HepG2 (cell line): ENCODE measurements around the gene MEF2A. TPM values are rescaled to one million over a fixed set of nuclear protein-coding genes. Genes with fewer than 3 reads are reported as not detected.

Experiments used
- ATAC-seq: fragments of 200-7000 bp; cut with Tn5 transposase; 3 replicates; pipeline ENCODE4 v1.9.1; 2020; ENCODE audit warnings: mild to moderate bottlenecking, moderate library complexity
- BruUV-seq: library from RNA; stranded (reverse); fragments of 400-500 nt; replicated peaks from 2 replicates; lab custom pipeline; 2021; lab: Mats Ljungman, UMichigan
- CTCF ChIA-PET: fragments of 300-600 bp; formaldehyde crosslinking; extraction: SDS; loops from one replicate; lab custom pipeline; 2021; ENCODE audit warnings: low total read pairs, inconsistent platforms, low intra/inter-chr PET ratio; lab: Yijun Ruan, JAX
- POLR2A ChIA-PET: fragments of 350-600 bp; sonication (Branson Sonifier 250); formaldehyde crosslinking; loops from one replicate; lab custom pipeline; 2020; ENCODE audit warnings: antibody characterized with exemption, inconsistent platforms; lab: Yijun Ruan, JAX
- DNase-seq: peaks from one replicate; pipeline ENCODE4 v3.0.0-alpha.2; 2015; ENCODE audit warnings: low spot score
- FAIRE-seq: peaks from 3 replicates; lab custom pipeline; 2011; peaks lifted over from hg19 to GRCh38; lab: Jason Lieb, UNC
- H2AFZ ChIP-seq: one replicate; pipeline ENCODE4 v1.6.1; 2011; ENCODE audit warnings: low read length, inconsistent platforms
- H3K27ac ChIP-seq: fragments of 300-600 bp; 3 replicates; pipeline ENCODE4 v1.8.0; 2011; ENCODE audit warnings: mixed run types, mild to moderate bottlenecking, mixed read lengths, low read length, inconsistent platforms; ENCODE audit not compliant: insufficient read depth; ENCODE audit errors: extremely low read length
- H3K27me3 ChIP-seq, 2 experiments: fragments of 200-600 bp in 1 of 2; 2 replicates in 1 of 2; 3 replicates in 1 of 2; pipeline versions ENCODE4 v1.6.0 to v1.8.0; 2011; ENCODE audit warnings: low read length in 2 of 2, mild to moderate bottlenecking in 2 of 2, moderate library complexity in 2 of 2, inconsistent platforms in 1 of 2; ENCODE audit not compliant: insufficient read depth in 2 of 2, control insufficient read depth in 1 of 2
- H3K36me3 ChIP-seq, 2 experiments: fragments of 200-600 bp in 1 of 2; replicated peaks in 1 of 2; 2 replicates in 1 of 2; 3 replicates in 1 of 2; pipeline versions ENCODE4 v1.5.1 to v1.8.0; 2011; ENCODE audit warnings: low read length in 2 of 2, inconsistent platforms in 1 of 2; ENCODE audit not compliant: insufficient read depth in 2 of 2, control insufficient read depth in 1 of 2
- H3K4me1 ChIP-seq: 2 replicates; pipeline ENCODE4 v1.5.1; 2012; ENCODE audit warnings: low read length, inconsistent platforms; ENCODE audit not compliant: insufficient read depth
- H3K4me2 ChIP-seq: 2 replicates; pipeline ENCODE4 v1.6.0; 2011; ENCODE audit warnings: low read depth, low read length, inconsistent platforms
- H3K4me3 ChIP-seq, 3 experiments: fragments of 200-600 bp in 1 of 3; sonication (generic), shearing (Covaris generic) in 1 of 3; replicated peaks in 1 of 3; 2 replicates each; pipeline ENCODE4 v1.5.1; 2011 to 2016; ENCODE audit warnings: low read length in 3 of 3, inconsistent platforms in 2 of 3, low read depth in 2 of 3, mild to moderate bottlenecking in 2 of 3, control low read depth in 1 of 3, mixed read lengths in 1 of 3; ENCODE audit not compliant: insufficient read depth in 1 of 3
- H3K79me2 ChIP-seq: one replicate; pipeline ENCODE4 v1.6.1; 2011; ENCODE audit warnings: low read length, inconsistent platforms; ENCODE audit not compliant: insufficient read depth
- H3K9ac ChIP-seq: 2 replicates; pipeline ENCODE4 v1.6.0; 2011; ENCODE audit warnings: mild to moderate bottlenecking, low read depth, low read length, inconsistent platforms; ENCODE audit not compliant: insufficient read depth
- H3K9me3 ChIP-seq: 2 replicates; pipeline ENCODE4 v1.5.1; 2012; ENCODE audit warnings: mild to moderate bottlenecking, low read length
- H4K20me1 ChIP-seq: 2 replicates; pipeline ENCODE4 v1.6.0; 2011; ENCODE audit warnings: inconsistent platforms, mild to moderate bottlenecking, low read length, moderate library complexity; ENCODE audit not compliant: insufficient read depth
- ARNT ChIP-seq: fragments of 450-650 bp; IDR thresholded peaks from 2 replicates; pipeline ENCODE4 v1.6.1; 2017
- ATF1 ChIP-seq: IDR thresholded peaks from 2 replicates; pipeline ENCODE4 v1.6.1; 2016; ENCODE audit warnings: mild to moderate bottlenecking, control low read depth
- NCOA1 ChIP-seq: sonication (generic); formaldehyde crosslinking; IDR thresholded peaks from 2 replicates; pipeline ENCODE4 v1.9.0; 2021; ENCODE audit warnings: missing genetic modification reagents
- RBM22 ChIP-seq: fragments of 200-400 bp; formaldehyde crosslinking; optimal IDR thresholded peaks from 2 replicates; pipeline ENCODE3; 2017; ENCODE audit warnings: mild to moderate bottlenecking, low read length, moderate library complexity
- REXO4 ChIP-seq: sonication (generic); formaldehyde crosslinking; IDR thresholded peaks from 2 replicates; pipeline ENCODE4 v1.8.0; 2022; ENCODE audit warnings: missing genetic modification reagents, mild to moderate bottlenecking, borderline replicate concordance
- SNRNP70 ChIP-seq: fragments of 200-400 bp; formaldehyde crosslinking; IDR thresholded peaks from 2 replicates; pipeline ENCODE4 v1.6.1; 2017; ENCODE audit warnings: mild to moderate bottlenecking, low read depth, low read length, moderate library complexity
- TEF ChIP-seq: sonication (generic); formaldehyde crosslinking; IDR thresholded peaks from 2 replicates; pipeline ENCODE4 v1.5.0; 2020; ENCODE audit warnings: missing genetic modification reagents
- ZBTB4 ChIP-seq: sonication (generic); formaldehyde crosslinking; IDR thresholded peaks from 2 replicates; pipeline ENCODE4 v1.4.0; 2020; ENCODE audit warnings: missing genetic modification reagents, mild to moderate bottlenecking, borderline replicate concordance
- ZGPAT ChIP-seq: IDR thresholded peaks from 2 replicates; pipeline ENCODE4 v1.6.1; 2016; ENCODE audit warnings: mild to moderate bottlenecking
- ZNF160 ChIP-seq: sonication (generic); formaldehyde crosslinking; IDR thresholded peaks from 2 replicates; pipeline ENCODE4 v1.8.0; 2022; ENCODE audit warnings: mild to moderate bottlenecking, inconsistent platforms, missing genetic modification reagents
- ZNF335 ChIP-seq: sonication (generic); formaldehyde crosslinking; IDR thresholded peaks from 2 replicates; pipeline ENCODE4 v1.4.0; 2020; ENCODE audit warnings: missing genetic modification reagents
- ZNF569 ChIP-seq: sonication (generic); formaldehyde crosslinking; IDR thresholded peaks from 2 replicates; pipeline ENCODE4 v1.5.0; 2020; ENCODE audit warnings: mild to moderate bottlenecking, missing genetic modification reagents, moderate library complexity, borderline replicate concordance
- ZNF580 ChIP-seq: IDR thresholded peaks from 2 replicates; pipeline ENCODE4 v1.6.1; 2016; ENCODE audit warnings: low read depth, borderline replicate concordance
- ZNF775 ChIP-seq: sonication (generic); formaldehyde crosslinking; IDR thresholded peaks from 2 replicates; pipeline ENCODE4 v1.4.0; 2020; ENCODE audit warnings: missing genetic modification reagents, mild to moderate bottlenecking, moderate library complexity, borderline replicate concordance
- WGBS: methylation state at CpG from one replicate; pipeline ENCODE4 v1.1.6; 2017; ENCODE audit warnings: low lambda C conversion rate; 5-methylcytosine and 5-hydroxymethylcytosine counted together
- in situ Hi-C: cut with HindIII; loops from 2 replicates; pipeline ENCODE4 v1.10.0; 2017; ENCODE audit warnings: low pct_unique_long_range_greater_than_20kb; ENCODE audit not compliant: extremely low pct_ligation_motif_present
- intact Hi-C: fragments of 100-400 bp; cut with micrococcal nuclease; formaldehyde crosslinking; loops from one replicate; pipeline ENCODE4 v1.10.0; 2022; ENCODE audit not compliant: unreplicated experiment
- polyA plus RNA-seq, 8 experiments: library from polyadenylated mRNA; depleted of rRNA in 3 of 8; stranded (reverse) in 7 of 8; unstranded in 1 of 8; fragments of >200 nt; fragmentation: Illumina TruSeq in 4 of 8; extraction: Trizol in 4 of 8; gene quantifications; 2 replicates each; pipeline versions ENCODE4 v1.2.1 to v1.2.3, GENCODE V29; 2011 to 2016; ENCODE audit warnings: low read depth in 4 of 8, missing spikeins in 1 of 8, mixed read lengths in 1 of 8; ENCODE audit not compliant: insufficient read depth in 1 of 8
- total RNA-seq, 5 experiments: library from RNA; depleted of rRNA; stranded (reverse); fragments of >200 nt; fragmentation: Illumina TruSeq; extraction: Trizol; gene quantifications; 2 replicates each; pipeline ENCODE4 v1.2.3, GENCODE V29; 2016; ENCODE audit warnings: low read depth in 1 of 5

Gene MEF2A
- total and polyA plus RNA-seq, 2 of the 13 experiments (the other 11 are each of a cell fraction or from before 2014, with no cell fraction given): 15.2 to 24.4 TPM

GRCh38 chr15:99552111-99552510, 13.7 kb upstream of the MEF2A start:
- intact Hi-C loops (loop anchor here (1.0 kb wide), 1 partner anchor 9 kb away; no protein-coding TSS in a partner anchor), in situ Hi-C loops (no loop called here)
- no TSS peak for BruUV-seq
- WGBS: 81% methylated on average over 2 of the region's 2 CpGs
- H3K27ac ChIP-seq: no peak overlapping the region
- H3K79me2 ChIP-seq: no peaks in the 10 kb centered on the region
- no peaks in the 10 kb centered on the region for H3K36me3 ChIP-seq
- no peaks in the 10 kb centered on the region for H4K20me1 ChIP-seq
- peaks cover 0 to 14% of the 10 kb centered on the region in 2 experiments; a peak in 2 of 5 replicates for H3K27me3 ChIP-seq
- no peaks in the 10 kb centered on the region for H3K9me3 ChIP-seq
- no peaks in the 10 kb centered on the region for H3K4me1 ChIP-seq
- H3K4me3 ChIP-seq: no peak overlapping the region
- no peak overlapping the region for H3K4me2 ChIP-seq
- CTCF ChIA-PET: no interaction called here
- no peak overlapping the region for H3K9ac ChIP-seq
- no peak for FAIRE-seq
- H2AFZ ChIP-seq: no peak overlapping the region
- no peak for TF ChIP-seq ZNF580
- no peak for TF ChIP-seq ZNF335
- TF ChIP-seq ZBTB4 (CRISPR knock-in tag): no peak
- TF ChIP-seq REXO4 (CRISPR knock-in tag): no peak
- TF ChIP-seq ZNF160: no peak
- TF ChIP-seq TEF: no peak
- TF ChIP-seq SNRNP70: no peak
- TF ChIP-seq RBM22: no peak
- no peak for TF ChIP-seq ARNT
- no peak for TF ChIP-seq ZNF569 (CRISPR knock-in tag)
- no peak for TF ChIP-seq ZGPAT (CRISPR knock-in tag)
- no peak for TF ChIP-seq NCOA1 (CRISPR knock-in tag)
- no peak for TF ChIP-seq ZNF775 (CRISPR knock-in tag)
- TF ChIP-seq ATF1 (CRISPR knock-in tag): no peak
- TF ChIP-seq, all 625 proteins: peak for 0
- POLR2A ChIA-PET: no interaction called here
- no peak for DNase-seq
- ATAC-seq: no peak
